Testis (tissue), 3 donors: ENCODE results near the gene GRIP2. TPM values are rescaled to one million over a fixed set of nuclear protein-coding genes. Genes with fewer than 3 reads are reported as not detected.
A peak's percentile ranks its signal among the peaks of the same experiment; 100 is the strongest.

Source experiments
- DNase-seq: peaks from one replicate; pipeline ENCODE4 v3.0.0-alpha.2; 2019
- H3K27ac ChIP-seq, 2 donors: fragments of 200-600 bp; sonication (generic); one replicate each; pipeline ENCODE4 v1.5.1; 2019
- H3K27me3 ChIP-seq: fragments of 200-600 bp; sonication (generic); one replicate; pipeline ENCODE4 v1.5.1; 2019
- H3K36me3 ChIP-seq: fragments of 200-600 bp; sonication (generic); one replicate; pipeline ENCODE4 v1.5.1; 2017; ENCODE audit warnings: low read depth; ENCODE audit errors: missing control alignments
- H3K4me1 ChIP-seq: fragments of 200-600 bp; sonication (generic); one replicate; pipeline ENCODE4 v1.5.1; 2019
- H3K4me3 ChIP-seq, 2 donors: fragments of 200-600 bp; sonication (generic); one replicate each; pipeline ENCODE4 v1.5.1; 2017 to 2019
- H3K9me3 ChIP-seq: fragments of 200-600 bp; sonication (generic); one replicate; pipeline ENCODE4 v1.5.1; 2017
- POLR2A ChIP-seq: fragments of 450-650 bp; IDR thresholded peaks from one replicate; pipeline ENCODE4 v1.6.1; 2017; ENCODE audit warnings: antibody characterized with exemption, mild to moderate bottlenecking, moderate library complexity
- WGBS, 2 donors: methylation state at CpG; one replicate each; pipeline ENCODE4 v1.1.5; 2018; 5-methylcytosine and 5-hydroxymethylcytosine counted together
- intact Hi-C: fragments of 100-400 bp; cut with DNase I; formaldehyde crosslinking; loops from one replicate; pipeline ENCODE4 v1.15.1; 2023; ENCODE audit warnings: low total_unique reads
- polyA plus RNA-seq: library from polyadenylated mRNA; stranded (reverse); fragments of 350-450 nt; fragmentation: Illumina TruSeq; extraction: RNeasy Lipid Tissue Mini Kit (QIAGEN cat#74804); gene quantifications from one replicate; pipeline ENCODE4 v1.2.3, GENCODE V29; 2014; ENCODE audit warnings: low read depth, low replicate concordance; ENCODE audit not compliant: insufficient read depth
- total RNA-seq, 2 donors: library from RNA; depleted of rRNA; stranded (reverse); fragments of >200 nt; gene quantifications; one replicate each; pipeline ENCODE4 v1.2.3, GENCODE V29; 2016
- TF ChIP-seq, protein P1 (sequence below), 3 experiments: fragments of 450-650 bp in 2 of 3; fragments of 200-600 bp in 1 of 3; sonication (generic) in 1 of 3; IDR thresholded peaks; one replicate each; pipeline ENCODE4 v1.5.1; 2016 to 2019; ENCODE audit warnings: antibody characterized with exemption in 3 of 3, mild to moderate bottlenecking in 2 of 3, moderate library complexity in 1 of 3

The GRIP2 gene
- total and polyA plus RNA-seq, 3 donors from 2014 or later: 2.4 to 3.2 (median 2.7) TPM

DNA sequence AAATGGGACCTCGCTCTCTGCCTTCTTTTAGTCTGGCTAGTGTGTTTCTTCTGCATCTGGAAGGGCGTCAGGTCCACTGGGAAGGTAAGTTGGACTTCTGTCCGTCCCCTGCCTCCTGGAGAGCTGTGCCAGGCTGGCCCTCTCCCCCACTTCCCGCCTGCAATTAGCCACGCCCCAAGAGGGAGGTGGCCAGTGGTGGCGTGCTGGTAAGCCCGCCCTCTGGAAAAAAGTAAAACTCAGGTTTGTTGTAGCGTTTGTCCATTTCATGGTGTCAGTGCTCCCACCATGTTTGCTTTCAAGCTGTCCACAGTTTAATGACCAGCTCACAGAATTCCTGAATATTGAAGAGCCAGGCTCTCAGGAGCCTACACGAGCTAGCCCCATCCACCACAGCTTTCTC is 82.1 kb downstream of the GRIP2 start:
- Histone ChIP-seq H3K4me3 (no peak overlapping the region), H3K36me3 (no peaks in the 10 kb centered on the region), H3K9me3 (no peaks in the 10 kb centered on the region), H3K4me1 (peaks cover 16% of the 10 kb centered on the region), H3K27ac (no peak overlapping the region), H3K27me3 (no peaks in the 10 kb centered on the region)
- 69 to 71% methylated on average over 8 to 9 of the region's 9 CpGs for WGBS, 2 donors
- intact Hi-C loops: loop anchor here (10.0 kb wide), 1 partner anchor 53 kb away; the partner anchor contains the start of gene SLC6A6
- TF ChIP-seq, protein P1, sequence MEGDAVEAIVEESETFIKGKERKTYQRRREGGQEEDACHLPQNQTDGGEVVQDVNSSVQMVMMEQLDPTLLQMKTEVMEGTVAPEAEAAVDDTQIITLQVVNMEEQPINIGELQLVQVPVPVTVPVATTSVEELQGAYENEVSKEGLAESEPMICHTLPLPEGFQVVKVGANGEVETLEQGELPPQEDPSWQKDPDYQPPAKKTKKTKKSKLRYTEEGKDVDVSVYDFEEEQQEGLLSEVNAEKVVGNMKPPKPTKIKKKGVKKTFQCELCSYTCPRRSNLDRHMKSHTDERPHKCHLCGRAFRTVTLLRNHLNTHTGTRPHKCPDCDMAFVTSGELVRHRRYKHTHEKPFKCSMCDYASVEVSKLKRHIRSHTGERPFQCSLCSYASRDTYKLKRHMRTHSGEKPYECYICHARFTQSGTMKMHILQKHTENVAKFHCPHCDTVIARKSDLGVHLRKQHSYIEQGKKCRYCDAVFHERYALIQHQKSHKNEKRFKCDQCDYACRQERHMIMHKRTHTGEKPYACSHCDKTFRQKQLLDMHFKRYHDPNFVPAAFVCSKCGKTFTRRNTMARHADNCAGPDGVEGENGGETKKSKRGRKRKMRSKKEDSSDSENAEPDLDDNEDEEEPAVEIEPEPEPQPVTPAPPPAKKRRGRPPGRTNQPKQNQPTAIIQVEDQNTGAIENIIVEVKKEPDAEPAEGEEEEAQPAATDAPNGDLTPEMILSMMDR (IDR thresholded peaks at IDR 0.05): no peak
- TF ChIP-seq POLR2A: no peak
- DNase-seq: no peak

DNA sequence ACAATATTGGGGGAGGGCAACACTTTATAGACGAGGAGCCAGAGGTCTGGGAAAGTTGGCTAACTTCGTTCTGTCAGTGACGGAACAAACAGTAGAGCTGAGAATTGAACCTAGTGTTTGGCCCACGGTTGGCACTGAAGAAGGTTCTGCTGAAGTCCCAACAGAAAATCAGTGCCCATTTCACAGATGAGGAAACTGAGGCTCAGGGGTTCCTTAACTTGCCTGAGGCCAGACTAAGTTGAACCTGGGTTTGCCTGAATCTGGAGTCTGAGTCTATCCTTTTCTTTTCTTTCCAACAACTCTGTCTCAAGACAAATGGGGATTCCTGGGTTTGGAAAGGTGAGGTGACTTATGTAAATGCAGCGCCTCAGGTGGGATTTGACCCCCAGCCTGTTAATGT is 82.7 kb downstream of the GRIP2 start:
- no peak for DNase-seq
- Histone ChIP-seq H3K36me3 (no peaks in the 10 kb centered on the region), H3K4me3 (no peak overlapping the region), H3K27me3 (no peaks in the 10 kb centered on the region), H3K4me1 (peaks cover 18% of the 10 kb centered on the region), H3K27ac (no peak overlapping the region), H3K9me3 (no peaks in the 10 kb centered on the region)
- intact Hi-C loops: loop anchor here (10.0 kb wide), 1 partner anchor 53 kb away; the partner anchor contains the start of gene SLC6A6
- 91 to 95% methylated on average over 5 of the region's 5 CpGs for WGBS, 2 donors
- no peak for TF ChIP-seq POLR2A
- TF ChIP-seq, protein P1 (IDR thresholded peaks at IDR 0.05): no peak

DNA sequence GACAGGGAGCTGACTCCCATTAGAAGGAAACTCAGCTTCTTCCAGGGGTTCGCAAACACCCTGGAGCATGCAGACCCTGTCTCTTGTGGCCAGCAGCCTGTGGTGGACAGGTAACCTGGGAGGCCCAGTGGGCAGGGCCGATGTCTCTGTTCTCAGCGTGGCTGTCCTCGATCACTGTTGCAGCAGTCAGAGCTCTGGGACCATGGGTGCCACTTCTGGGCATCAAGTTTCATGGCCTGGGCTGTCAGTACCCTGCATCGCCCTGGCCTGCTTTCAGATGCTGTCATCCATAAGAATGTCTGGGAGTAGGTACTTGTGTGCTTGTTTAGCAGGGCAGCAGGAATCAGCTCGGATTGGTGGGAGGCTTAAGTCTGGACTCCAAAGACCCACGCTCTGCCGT is 83.3 kb downstream of the GRIP2 start:
- Histone ChIP-seq H3K36me3 (no peaks in the 10 kb centered on the region), H3K27me3 (no peaks in the 10 kb centered on the region), H3K9me3 (no peaks in the 10 kb centered on the region), H3K4me1 (peaks cover 25% of the 10 kb centered on the region), H3K4me3 (no peak overlapping the region), H3K27ac (no peak overlapping the region)
- TF ChIP-seq, protein P1 (IDR thresholded peaks at IDR 0.05): no peak
- no peak for TF ChIP-seq POLR2A
- WGBS, 2 donors: 93 to 95% methylated on average over 8 of the region's 8 CpGs
- DNase-seq: no peak
- intact Hi-C loops: loop anchor here (10.0 kb wide), 1 partner anchor 52 kb away; the partner anchor contains the start of gene SLC6A6

DNA sequence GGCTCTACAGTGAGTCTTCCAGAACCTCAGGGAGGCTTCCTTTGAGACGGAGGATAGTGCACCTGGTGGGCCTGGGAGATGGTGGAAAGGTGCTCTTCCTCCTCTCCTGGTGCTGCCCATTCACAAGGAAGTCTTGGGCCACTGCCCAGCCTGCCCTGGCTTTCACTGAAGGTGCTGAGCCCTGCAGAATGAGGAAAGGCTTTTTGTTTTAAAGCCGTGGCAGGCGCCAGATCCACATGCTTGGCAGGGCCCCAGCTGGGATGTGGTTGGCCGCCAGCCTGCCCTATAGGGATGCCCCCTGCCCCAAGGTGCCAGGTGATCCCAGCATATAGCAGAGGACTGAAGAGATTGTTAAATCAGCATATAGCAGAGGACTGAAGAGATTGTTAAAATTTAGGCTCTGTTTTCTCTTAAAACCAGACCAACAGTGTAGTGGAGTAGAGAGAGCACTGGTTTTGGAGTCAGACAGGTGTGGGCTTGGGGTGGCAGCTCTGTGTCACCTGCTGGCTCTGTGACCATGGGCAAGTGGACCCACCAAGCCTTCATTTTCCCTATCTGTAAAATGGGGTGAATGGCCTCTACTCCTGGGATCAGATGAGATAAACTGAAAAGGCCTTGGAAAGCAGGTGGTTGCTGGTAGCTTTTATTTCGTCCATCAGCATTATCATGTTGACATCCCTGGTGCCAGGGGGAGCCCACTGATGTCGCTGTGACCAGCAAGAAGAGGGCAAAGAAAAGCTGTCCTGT is 84.4 kb downstream of the GRIP2 start:
- TF ChIP-seq, protein P1 (IDR thresholded peaks at IDR 0.05): no peak
- TF ChIP-seq POLR2A: no peak
- intact Hi-C loops: loop anchor here (10.0 kb wide), 1 partner anchor 51 kb away; the partner anchor contains the start of gene SLC6A6
- no peaks in the 10 kb centered on the region for H3K36me3 ChIP-seq
- no peaks in the 10 kb centered on the region for H3K27me3 ChIP-seq
- peak; percentile 46 for DNase-seq
- no peaks in the 10 kb centered on the region for H3K9me3 ChIP-seq
- WGBS, 2 donors: 67 to 93% methylated on average over 2 to 6 of the region's 6 CpGs
- no peak overlapping the region for H3K4me3 ChIP-seq
- no peak overlapping the region for H3K27ac ChIP-seq
- peaks cover 21% of the 10 kb centered on the region for H3K4me1 ChIP-seq
